Fibroblast of skin of right biceps (primary cell): ENCODE measurements around the gene CCR8.
"Not testable (repeated sequence)": the region's sequence is repeated elsewhere in the genome, so short reads cannot be mapped to it uniquely, and the experiment has no call there.

ENCODE experiments used
- DNase-seq: peaks from one replicate; pipeline ENCODE4 v3.0.0-alpha.2; 2013

The CCR8 gene

GRCh38 chr3:39317571-39318169, 11.8 kb upstream of the CCR8 start:
- no peak for DNase-seq

GRCh38 chr3:39318301-39318700, 11.2 kb upstream of the CCR8 start:
- no peak for DNase-seq

DNA sequence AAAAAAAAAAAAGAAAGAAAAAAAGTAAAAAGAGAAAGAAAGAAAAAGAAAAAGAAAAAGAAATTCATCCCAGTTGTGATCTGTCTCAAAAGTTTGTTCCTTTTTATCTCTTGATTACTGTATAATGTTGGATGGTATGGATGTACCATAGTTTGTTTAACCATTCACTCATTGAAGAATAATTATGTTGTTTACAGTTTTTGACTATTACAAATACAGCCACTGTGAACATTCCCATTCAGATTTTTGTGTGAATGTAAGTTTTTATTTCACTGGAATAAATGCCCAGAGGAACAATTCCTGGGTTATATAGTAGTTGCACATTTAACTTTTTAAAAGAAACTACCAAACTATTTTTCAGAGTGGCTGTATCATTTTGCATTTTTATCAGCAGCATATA, 10.3 kb upstream of the CCR8 start:
- DNase-seq = no peak

GRCh38 chr3:39321574-39321983, 7.9 kb upstream of the CCR8 start:
- DNase-seq = not testable (repeated sequence)

- DNase-seq = not testable (repeated sequence)
Observed at GRCh38 chr3:39322209-39322715, 7.2 kb upstream of the CCR8 start.

DNA sequence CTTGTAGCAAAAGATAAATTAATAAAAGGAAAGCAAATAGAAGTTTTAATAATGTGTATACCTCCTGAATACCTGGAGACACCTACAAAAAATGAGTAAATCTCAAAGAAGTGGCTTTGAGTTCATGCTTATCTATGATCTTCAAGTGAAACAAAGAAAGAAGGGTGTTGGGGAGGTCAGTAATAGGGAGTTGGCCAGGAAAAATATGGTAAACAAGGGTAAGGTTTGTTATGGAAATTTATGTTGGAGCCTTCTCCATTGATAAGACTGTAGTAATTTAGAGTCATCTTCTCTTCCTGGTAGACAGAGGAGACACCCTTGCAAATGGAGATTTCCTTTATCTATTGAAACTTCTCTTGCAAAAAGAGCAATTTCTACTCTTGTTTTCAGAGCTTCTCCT, 6.6 kb upstream of the CCR8 start:
- DNase-seq = no peak

- no peak for DNase-seq
Observed at GRCh38 chr3:39323494-39323893, 6.0 kb upstream of the CCR8 start.

GRCh38 chr3:39325236-39325635, 4.3 kb upstream of the CCR8 start:
- DNase-seq = no peak

- DNase-seq = no peak
Observed at GRCh38 chr3:39327053-39327745, 2.3 kb upstream of the CCR8 start.

DNA sequence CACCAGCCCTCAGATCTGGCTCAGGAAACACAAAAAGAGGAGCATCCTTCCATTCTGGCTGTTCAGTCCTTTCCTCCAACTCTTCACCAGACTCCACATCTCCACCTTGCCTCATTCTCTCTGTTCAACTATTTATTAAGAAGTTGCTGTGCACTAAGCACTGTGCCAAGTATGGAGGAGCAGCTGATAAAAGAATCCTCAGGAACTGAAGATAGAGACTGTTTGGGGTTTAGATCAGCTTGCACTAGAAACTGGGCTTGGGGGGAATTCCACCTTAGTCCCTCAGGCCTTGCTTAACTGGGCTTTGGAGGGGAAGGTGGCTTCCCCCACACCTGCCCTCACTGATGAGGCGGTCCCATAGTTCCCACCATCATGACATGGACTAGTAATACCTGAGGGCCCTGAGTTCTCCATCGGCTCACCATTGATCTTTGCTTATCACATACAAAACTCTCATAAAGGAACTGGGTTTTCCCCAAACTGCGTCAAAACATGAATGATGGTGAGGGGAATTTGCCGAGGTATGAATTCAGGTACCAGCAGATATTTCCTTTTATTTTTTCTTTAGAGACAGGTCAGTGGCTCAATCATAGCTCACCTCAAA, 1.7 kb upstream of the CCR8 start:
- DNase-seq = no peak

GRCh38 chr3:39330824-39331223, 1.3 kb downstream of the CCR8 start:
- no peak for DNase-seq

DNA sequence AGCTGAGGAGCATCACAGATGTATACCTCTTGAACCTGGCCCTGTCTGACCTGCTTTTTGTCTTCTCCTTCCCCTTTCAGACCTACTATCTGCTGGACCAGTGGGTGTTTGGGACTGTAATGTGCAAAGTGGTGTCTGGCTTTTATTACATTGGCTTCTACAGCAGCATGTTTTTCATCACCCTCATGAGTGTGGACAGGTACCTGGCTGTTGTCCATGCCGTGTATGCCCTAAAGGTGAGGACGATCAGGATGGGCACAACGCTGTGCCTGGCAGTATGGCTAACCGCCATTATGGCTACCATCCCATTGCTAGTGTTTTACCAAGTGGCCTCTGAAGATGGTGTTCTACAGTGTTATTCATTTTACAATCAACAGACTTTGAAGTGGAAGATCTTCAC, 3.0 kb downstream of the CCR8 start:
- DNase-seq = no peak

- no peak for DNase-seq
Observed at GRCh38 chr3:39333607-39334006, 4.1 kb downstream of the CCR8 start.

GRCh38 chr3:39334205-39334604, 4.7 kb downstream of the CCR8 start:
- no peak for DNase-seq

DNA sequence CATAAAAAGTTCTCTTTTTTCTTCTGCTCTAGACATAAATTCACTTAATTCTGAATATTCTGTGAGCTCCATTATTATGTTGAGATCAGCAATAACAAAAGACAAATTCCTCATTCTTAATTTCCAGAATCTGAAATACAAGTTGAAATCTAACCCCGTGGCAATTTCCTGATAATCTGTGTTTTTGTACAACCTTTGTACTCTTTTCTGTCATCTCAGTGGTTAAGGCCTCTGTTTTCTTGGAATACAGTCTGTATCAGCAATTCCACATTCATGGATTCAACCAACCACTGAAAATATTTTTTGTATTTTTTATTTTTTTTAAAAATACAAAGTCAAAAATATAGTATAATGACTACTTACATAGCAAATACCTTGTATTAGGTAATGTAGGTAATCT, 8.7 kb downstream of the CCR8 start:
- no peak for DNase-seq

- DNase-seq = no peak
Observed at GRCh38 chr3:39339086-39339485, 9.6 kb downstream of the CCR8 start.

DNA sequence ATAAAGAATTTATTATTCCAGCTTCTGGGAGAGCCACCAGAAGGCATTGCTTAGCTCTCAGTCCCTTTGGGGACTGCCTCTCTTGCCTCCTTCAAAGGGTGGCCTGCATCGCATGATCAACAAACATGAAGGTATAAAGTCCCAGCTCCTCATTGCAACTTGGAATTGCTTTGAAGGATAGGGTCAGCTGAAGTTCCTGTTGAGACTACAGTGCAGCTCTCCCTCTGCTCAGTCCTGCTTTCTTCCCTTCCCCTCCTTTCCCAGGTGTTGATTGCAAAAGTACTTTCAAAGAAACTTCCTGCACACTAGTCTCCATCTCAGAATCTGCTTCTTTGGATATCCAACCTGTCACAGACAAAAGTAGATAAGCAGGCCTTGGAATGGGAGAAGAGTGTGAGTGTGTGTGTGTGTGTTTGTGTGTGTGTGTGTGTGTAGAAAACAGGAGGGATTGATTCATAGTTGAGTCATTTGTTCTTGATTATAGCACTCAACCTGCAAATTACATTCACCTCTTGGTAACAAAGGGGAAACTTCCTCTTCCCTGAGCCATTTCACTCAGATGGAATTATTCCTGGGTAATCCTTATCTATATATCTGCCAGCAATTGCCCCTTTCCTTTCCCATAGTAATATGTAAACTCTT, 13.7 kb downstream of the CCR8 start:
- no peak for DNase-seq

DNA sequence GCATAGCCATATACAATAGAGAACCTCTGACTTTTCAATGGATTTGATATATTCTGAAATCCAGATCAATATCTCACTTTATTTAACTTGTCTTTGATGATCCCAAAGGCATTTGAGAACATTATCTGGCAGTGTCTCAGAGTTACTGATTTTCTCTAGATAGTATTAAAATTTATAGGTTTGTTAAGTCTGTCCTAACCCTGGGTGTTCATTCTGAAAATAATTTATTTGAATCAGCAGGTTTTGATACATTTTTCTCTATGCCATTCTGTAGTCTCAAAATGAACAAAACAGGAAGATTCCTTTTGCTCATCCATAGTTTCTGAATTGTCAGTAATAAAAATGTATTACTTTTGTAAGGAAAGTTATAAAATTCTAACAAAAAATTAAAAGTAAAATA, 14.3 kb downstream of the CCR8 start:
- DNase-seq = no peak

DNA sequence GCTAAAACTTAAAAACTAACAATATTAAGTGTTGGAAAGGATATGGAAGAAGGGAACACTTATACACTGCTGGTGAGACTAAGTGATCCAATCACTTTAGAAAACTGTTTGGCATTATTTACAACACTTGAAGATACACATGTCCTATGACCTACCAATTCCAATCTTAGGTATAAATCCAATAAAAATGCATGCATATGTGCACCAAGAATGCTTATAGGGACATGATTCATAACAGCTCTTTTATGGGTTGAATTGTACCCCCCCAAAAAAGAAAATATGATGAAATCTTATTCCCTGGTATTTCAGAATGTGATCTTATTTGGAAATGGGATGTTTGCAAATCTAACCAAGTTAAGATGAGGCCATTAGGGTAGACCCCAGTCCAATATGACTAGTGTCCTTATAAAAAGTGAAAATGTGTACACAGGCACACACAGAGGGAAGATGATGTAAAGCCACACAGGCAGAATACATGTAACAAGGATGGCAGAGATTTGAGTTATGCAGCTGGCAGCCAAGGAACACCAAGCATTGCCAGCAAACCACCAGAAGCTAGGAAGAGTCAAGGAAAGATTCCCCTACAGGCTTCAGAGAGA, 15.3 kb downstream of the CCR8 start:
- DNase-seq = no peak

GRCh38 chr3:39346785-39347585, 17.5 kb downstream of the CCR8 start:
- no peak for DNase-seq

DNA sequence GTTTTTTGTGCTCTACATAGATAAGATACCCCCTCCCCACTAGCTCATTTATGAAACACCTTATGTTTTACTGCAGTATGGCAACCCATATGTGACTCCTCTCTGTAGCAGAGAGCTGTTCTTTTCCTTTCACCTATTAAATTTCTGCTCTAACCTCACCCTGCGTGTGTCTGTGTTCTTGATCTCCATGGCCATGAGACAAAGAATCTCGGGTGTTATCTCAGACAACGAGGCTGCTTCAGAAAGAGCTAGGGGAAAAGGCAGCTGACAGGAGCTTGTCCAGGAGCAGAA, 18.0 kb downstream of the CCR8 start:
- no peak for DNase-seq

DNA sequence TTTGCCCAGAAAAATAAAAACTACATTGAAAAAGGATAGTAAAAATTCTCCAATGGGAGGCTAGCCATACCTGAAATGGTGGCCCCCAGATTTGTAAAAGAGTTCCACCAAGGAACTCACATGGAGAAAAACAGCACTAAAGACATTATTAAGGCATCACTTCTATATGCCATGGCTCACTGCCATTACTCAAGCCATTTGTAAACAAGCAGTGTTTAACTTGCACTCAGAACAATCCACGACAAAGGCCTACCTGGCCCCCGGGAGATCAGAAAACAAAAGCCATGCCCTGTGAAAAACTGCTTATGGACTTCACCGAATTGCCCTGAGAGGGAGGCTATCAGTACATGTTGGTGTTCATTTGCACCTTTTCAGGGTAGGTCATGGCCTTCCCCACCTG, 19.6 kb downstream of the CCR8 start:
- no peak for DNase-seq

DNA sequence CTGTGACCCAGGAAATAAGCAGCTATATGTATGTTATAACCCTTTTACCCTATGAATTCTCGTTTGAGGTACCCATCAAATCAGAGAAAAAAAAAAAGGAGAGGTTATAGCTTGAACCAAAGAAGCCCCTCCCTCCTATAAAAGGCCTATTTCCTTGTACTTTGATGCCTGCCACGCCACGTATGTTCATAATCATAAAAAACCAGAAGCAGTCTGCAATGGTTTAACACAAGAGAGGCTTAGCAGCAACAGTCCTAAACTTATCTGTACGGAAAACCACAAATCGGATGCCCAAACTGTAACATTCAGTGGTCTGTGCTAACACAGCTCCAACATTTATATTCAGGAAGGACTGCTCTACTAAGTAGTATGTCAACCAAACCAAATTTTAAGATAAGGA, 21.2 kb downstream of the CCR8 start:
- DNase-seq = no peak
